ENCODE results near the gene HBS1L. TPM values are rescaled to one million over a fixed set of nuclear protein-coding genes. Genes with fewer than 3 reads are reported as not detected.

HBS1L gene
- total and polyA plus RNA-seq, 5 donors from 2014 or later, result 49.4 to 109 (median 64.5) TPM

DNA sequence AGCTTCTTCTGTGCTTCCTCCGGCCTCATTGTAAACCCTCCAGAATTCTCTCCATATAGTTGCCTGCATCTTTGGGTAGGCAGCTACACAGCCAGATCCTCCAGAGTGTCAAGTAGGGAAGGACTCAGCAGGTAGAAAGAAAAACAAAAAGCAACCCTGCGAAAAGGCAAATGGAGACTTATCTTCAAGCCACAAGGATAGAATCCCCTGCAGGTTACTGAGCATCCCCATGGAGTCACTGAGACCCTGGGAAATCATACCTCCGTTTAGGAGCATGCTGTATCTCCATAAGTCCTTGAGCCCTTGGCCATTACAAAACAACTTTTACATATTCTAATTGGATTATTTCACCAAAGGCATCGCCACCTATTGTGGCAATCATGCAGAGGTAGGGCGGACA lies 133.3 kb downstream of the HBS1L start:
- Mint-ChIP-seq H3K9me3 (no peaks in the 10 kb centered on the region), H3K27me3 (no peaks in the 10 kb centered on the region), H3K4me1 (no peaks in the 10 kb centered on the region), H3K4me3 (no peak overlapping the region), H3K36me3 (peaks cover 9% of the 10 kb centered on the region), H3K27ac (no peak overlapping the region)
- Histone ChIP-seq H3K27ac (ENCODE audit: insufficient read depth, low read length, poor library complexity, severe bottlenecking) (no peak overlapping the region), H3K36me3 (ENCODE audit: control insufficient read depth, insufficient read depth, low read length) (no peaks in the 10 kb centered on the region), H3K4me3 (ENCODE audit: low read depth, low read length) (no peak overlapping the region), H3K9me3 (ENCODE audit: control insufficient read depth in 2 of 2, low read length in 2 of 2) (no peaks in the 10 kb centered on the region), H3K4me1 (ENCODE audit: control insufficient read depth, insufficient read depth, low read length, poor library complexity, severe bottlenecking) (no peaks in the 10 kb centered on the region), H3K27me3 (ENCODE audit: control insufficient read depth, insufficient read depth, low read length) (no peaks in the 10 kb centered on the region)
- ATAC-seq (ENCODE audit: low read depth in 2 of 2), result no peak
- DNase-seq, result no peak

DNA sequence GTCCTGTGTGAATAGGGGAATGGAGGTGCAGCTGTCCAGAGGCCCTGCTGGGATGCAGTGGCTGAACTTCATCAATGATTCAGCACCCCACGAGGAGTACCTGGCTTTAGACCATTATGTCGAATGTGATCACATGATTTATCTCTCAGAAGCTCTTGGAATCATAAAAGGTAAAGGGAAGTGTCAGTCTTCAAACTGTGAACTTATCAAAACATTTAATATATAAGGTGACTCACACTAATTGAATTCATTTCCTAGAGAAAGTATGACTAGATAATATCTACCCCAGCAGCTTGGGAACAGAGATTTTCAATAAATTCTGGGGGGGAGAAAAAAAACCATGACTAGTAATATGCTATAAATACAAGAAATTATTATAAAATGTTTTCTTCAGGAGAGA lies 134.2 kb downstream of the HBS1L start:
- Histone ChIP-seq H3K4me3 (ENCODE audit: low read depth, low read length) (no peak overlapping the region), H3K27ac (ENCODE audit: insufficient read depth, low read length, poor library complexity, severe bottlenecking) (no peak overlapping the region), H3K9me3 (ENCODE audit: control insufficient read depth in 2 of 2, low read length in 2 of 2) (no peaks in the 10 kb centered on the region), H3K36me3 (ENCODE audit: control insufficient read depth, insufficient read depth, low read length) (no peaks in the 10 kb centered on the region), H3K4me1 (ENCODE audit: control insufficient read depth, insufficient read depth, low read length, poor library complexity, severe bottlenecking) (no peaks in the 10 kb centered on the region), H3K27me3 (ENCODE audit: control insufficient read depth, insufficient read depth, low read length) (no peaks in the 10 kb centered on the region)
- H3K27ac Mint-ChIP-seq, result no peak overlapping the region
- peaks cover 9% of the 10 kb centered on the region for H3K36me3 Mint-ChIP-seq
- H3K27me3 Mint-ChIP-seq, result no peaks in the 10 kb centered on the region
- ATAC-seq (ENCODE audit: low read depth in 2 of 2), result no peak
- no peaks in the 10 kb centered on the region for H3K4me1 Mint-ChIP-seq
- no peaks in the 10 kb centered on the region for H3K9me3 Mint-ChIP-seq
- H3K4me3 Mint-ChIP-seq, result no peak overlapping the region
- no peak for DNase-seq

DNA sequence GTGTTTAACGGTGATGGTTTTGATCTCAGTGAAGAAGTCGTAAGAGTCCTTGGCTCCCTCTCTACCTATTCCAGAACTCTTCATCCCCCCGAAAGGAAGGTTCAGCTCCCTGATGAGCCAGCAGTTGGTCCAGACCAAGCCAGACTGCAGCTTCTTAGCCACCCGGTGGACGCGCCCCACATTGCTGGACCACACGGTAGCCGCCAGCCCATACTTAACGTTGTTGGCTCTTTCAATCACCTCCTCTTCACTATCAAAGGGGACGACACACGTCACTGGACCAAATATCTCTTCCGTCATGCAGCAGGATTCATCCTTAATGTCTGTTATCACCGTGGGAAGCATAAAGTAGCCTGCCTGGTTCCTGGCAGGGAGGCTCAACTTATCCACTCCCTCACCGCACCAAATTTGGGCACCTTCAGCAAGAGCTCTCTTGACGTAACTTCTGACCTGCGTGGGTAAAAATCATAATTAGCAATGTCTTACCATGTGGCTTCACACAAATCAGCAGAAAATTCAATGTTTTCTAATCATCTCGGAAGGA lies 136.1 kb downstream of the HBS1L start:
- no peak overlapping the region for H3K4me3 ChIP-seq (ENCODE audit: low read depth, low read length)
- ATAC-seq (ENCODE audit: low read depth in 2 of 2), result no peak
- Mint-ChIP-seq H3K27ac (no peak overlapping the region), H3K4me1 (no peaks in the 10 kb centered on the region), H3K27me3 (no peaks in the 10 kb centered on the region), H3K9me3 (peaks cover 0 to 3% (median 0%) of the 10 kb centered on the region in 7 donors), H3K4me3 (no peak overlapping the region), H3K36me3 (peaks cover 9% of the 10 kb centered on the region)
- H3K27ac ChIP-seq (ENCODE audit: insufficient read depth, low read length, poor library complexity, severe bottlenecking), result no peak overlapping the region
- DNase-seq, result no peak
- no peaks in the 10 kb centered on the region for H3K36me3 ChIP-seq (ENCODE audit: control insufficient read depth, insufficient read depth, low read length)
- no peaks in the 10 kb centered on the region for H3K9me3 ChIP-seq (ENCODE audit: control insufficient read depth in 2 of 2, low read length in 2 of 2)
- no peaks in the 10 kb centered on the region for H3K27me3 ChIP-seq (ENCODE audit: control insufficient read depth, insufficient read depth, low read length)
- no peaks in the 10 kb centered on the region for H3K4me1 ChIP-seq (ENCODE audit: control insufficient read depth, insufficient read depth, low read length, poor library complexity, severe bottlenecking)

- no peaks in the 10 kb centered on the region for H3K36me3 ChIP-seq (ENCODE audit: control insufficient read depth, insufficient read depth, low read length)
- no peak overlapping the region for H3K27ac ChIP-seq (ENCODE audit: insufficient read depth, low read length, poor library complexity, severe bottlenecking)
- peaks cover 0 to 2% (median 0%) of the 10 kb centered on the region in 4 donors for H3K4me1 Mint-ChIP-seq
- H3K27me3 Mint-ChIP-seq, result peaks cover 18% of the 10 kb centered on the region
- H3K27me3 ChIP-seq (ENCODE audit: control insufficient read depth, insufficient read depth, low read length), result no peaks in the 10 kb centered on the region
- H3K4me1 ChIP-seq (ENCODE audit: control insufficient read depth, insufficient read depth, low read length, poor library complexity, severe bottlenecking), result no peaks in the 10 kb centered on the region
- H3K9me3 ChIP-seq (ENCODE audit: control insufficient read depth in 2 of 2, low read length in 2 of 2), result no peaks in the 10 kb centered on the region
- H3K27ac Mint-ChIP-seq, result no peak overlapping the region
- no peak overlapping the region for H3K4me3 Mint-ChIP-seq
- DNase-seq (no peak), ATAC-seq (ENCODE audit: low read depth in 2 of 2) (no peak)
- peaks cover 0 to 3% (median 0%) of the 10 kb centered on the region in 7 donors for H3K9me3 Mint-ChIP-seq
- H3K36me3 Mint-ChIP-seq, result no peaks in the 10 kb centered on the region
- no peak overlapping the region for H3K4me3 ChIP-seq (ENCODE audit: low read depth, low read length)
Observed at GRCh38 chr6:134911547-134911946, 143.1 kb downstream of the HBS1L start.

- Histone ChIP-seq H3K4me3 (ENCODE audit: low read depth, low read length) (no peak overlapping the region), H3K9me3 (ENCODE audit: control insufficient read depth in 2 of 2, low read length in 2 of 2) (no peaks in the 10 kb centered on the region), H3K27me3 (ENCODE audit: control insufficient read depth, insufficient read depth, low read length) (no peaks in the 10 kb centered on the region), H3K36me3 (ENCODE audit: control insufficient read depth, insufficient read depth, low read length) (no peaks in the 10 kb centered on the region), H3K27ac (ENCODE audit: insufficient read depth, low read length, poor library complexity, severe bottlenecking) (no peak overlapping the region), H3K4me1 (ENCODE audit: control insufficient read depth, insufficient read depth, low read length, poor library complexity, severe bottlenecking) (no peaks in the 10 kb centered on the region)
- no peak for DNase-seq
- H3K4me3 Mint-ChIP-seq, result no peak overlapping the region
- peaks cover 0 to 2% (median 0%) of the 10 kb centered on the region in 4 donors for H3K4me1 Mint-ChIP-seq
- no peaks in the 10 kb centered on the region for H3K36me3 Mint-ChIP-seq
- H3K27me3 Mint-ChIP-seq, result peaks cover 18% of the 10 kb centered on the region
- no peak for ATAC-seq (ENCODE audit: low read depth in 2 of 2)
- H3K27ac Mint-ChIP-seq, result no peak overlapping the region
- H3K9me3 Mint-ChIP-seq, result peaks cover 0 to 3% (median 0%) of the 10 kb centered on the region in 7 donors
Observed at GRCh38 chr6:134910593-134910935, 144.1 kb downstream of the HBS1L start.

Other genes starting within 250 kb of the HBS1L start
- gene ALDH8A1, start 104.7 kb downstream of the HBS1L start, total RNA-seq, result 4.4 TPM
- under 1 TPM in 1 of 4 donors, not detected in 3; 0.39 TPM for gene ALDH8A1, start 104.7 kb downstream of the HBS1L start, polyA plus RNA-seq
- gene MYB, start 126.5 kb upstream of the HBS1L start, total RNA-seq, result 17.4 TPM
- gene MYB, start 126.5 kb upstream of the HBS1L start, polyA plus RNA-seq, result 1 to 10 TPM; 1.4 to 5.1 (median 4.4) TPM